HepG2 (cell line): ENCODE results near the gene SNAP25.

ENCODE experiments used
- JUN ChIP-seq: sonication (generic); formaldehyde crosslinking; IDR thresholded peaks from 2 replicates; pipeline ENCODE4 v1.4.0; 2020; ENCODE audit warnings: mild to moderate bottlenecking, missing genetic modification reagents
- RAD21 ChIP-seq: fragments of 450-650 bp; formaldehyde crosslinking; IDR thresholded peaks from 2 replicates; pipeline ENCODE4 v1.5.0; 2020; ENCODE audit warnings: mild to moderate bottlenecking
- SRF ChIP-seq: IDR thresholded peaks from 2 replicates; pipeline ENCODE4 v1.6.1; 2011; ENCODE audit warnings: mild to moderate bottlenecking, low read depth, low read length, moderate library complexity
- TF ChIP-seq, protein P1 (sequence below): sonication (generic); formaldehyde crosslinking; IDR thresholded peaks from 2 replicates; pipeline ENCODE4 v1.5.0; 2020; ENCODE audit warnings: mild to moderate bottlenecking, missing genetic modification reagents, moderate library complexity

DNA sequence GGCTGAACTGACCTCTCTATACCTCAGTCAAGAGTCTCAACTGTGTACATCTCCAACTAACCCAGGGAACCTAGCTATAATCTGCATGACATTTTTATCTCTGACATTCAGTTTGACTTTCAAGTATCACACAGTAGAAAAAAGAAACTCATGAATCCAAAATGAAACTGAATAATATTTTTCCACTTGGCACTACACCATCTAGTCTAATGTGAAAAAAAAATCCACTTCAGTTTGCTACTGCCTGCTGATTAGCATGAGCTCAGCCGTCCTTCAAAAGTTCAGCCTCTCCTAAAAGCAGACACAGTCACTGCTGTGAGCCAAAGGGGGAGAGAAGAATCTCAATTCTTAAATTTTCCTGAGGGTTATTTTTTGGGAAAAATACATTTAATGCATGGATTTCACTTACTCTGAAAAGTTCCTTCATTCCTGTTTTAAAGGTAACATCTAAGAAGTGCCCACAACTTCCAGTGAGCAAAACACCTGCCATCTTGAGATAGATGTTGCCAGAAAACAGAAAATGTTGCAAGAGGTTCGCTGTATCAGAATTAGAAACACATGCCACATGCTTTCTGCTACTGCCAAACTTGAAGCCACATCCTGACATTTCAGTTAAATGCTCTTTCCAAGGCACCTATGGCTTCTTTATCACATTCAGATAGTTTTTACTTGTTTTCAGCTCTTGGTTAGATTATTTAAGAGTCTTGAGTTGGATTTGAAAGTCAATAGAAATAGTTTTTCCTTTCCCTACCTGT lies 120.0 kb downstream of the SNAP25 start:
- TF ChIP-seq, protein P1, sequence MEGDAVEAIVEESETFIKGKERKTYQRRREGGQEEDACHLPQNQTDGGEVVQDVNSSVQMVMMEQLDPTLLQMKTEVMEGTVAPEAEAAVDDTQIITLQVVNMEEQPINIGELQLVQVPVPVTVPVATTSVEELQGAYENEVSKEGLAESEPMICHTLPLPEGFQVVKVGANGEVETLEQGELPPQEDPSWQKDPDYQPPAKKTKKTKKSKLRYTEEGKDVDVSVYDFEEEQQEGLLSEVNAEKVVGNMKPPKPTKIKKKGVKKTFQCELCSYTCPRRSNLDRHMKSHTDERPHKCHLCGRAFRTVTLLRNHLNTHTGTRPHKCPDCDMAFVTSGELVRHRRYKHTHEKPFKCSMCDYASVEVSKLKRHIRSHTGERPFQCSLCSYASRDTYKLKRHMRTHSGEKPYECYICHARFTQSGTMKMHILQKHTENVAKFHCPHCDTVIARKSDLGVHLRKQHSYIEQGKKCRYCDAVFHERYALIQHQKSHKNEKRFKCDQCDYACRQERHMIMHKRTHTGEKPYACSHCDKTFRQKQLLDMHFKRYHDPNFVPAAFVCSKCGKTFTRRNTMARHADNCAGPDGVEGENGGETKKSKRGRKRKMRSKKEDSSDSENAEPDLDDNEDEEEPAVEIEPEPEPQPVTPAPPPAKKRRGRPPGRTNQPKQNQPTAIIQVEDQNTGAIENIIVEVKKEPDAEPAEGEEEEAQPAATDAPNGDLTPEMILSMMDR (CRISPR knock-in tag): no peak
- TF ChIP-seq RAD21 (no peak), JUN (no peak), SRF (no peak)
